ENCODE results near the gene ASCC3.

- TF ChIP-seq EZH2 (IDR thresholded peaks at IDR 0.05; ENCODE audit: insufficient read depth, poor library complexity, severe bottlenecking) (no peak), EZH2phosphoT487 (IDR thresholded peaks at IDR 0.05; ENCODE audit: insufficient read depth, low read depth) (no peak)
Observed at GRCh38 chr6:100846276-100846675, 34.9 kb downstream of the ASCC3 start.

Measured in GM23248 (cell line).